K562 (cell line): ENCODE measurements around the gene RPS2. TPM values are rescaled to one million over a fixed set of nuclear protein-coding genes. Genes with fewer than 3 reads are reported as not detected.

Source experiments
- ADNP ChIP-seq: fragments of 200-800 bp; sonication (Bioruptor generic); IDR thresholded peaks from 2 replicates; pipeline ENCODE4 v1.6.1; 2016; ENCODE audit warnings: missing genetic modification characterization, missing compliant biosample characterization
- CEBPB ChIP-seq: fragments of 450-650 bp; IDR thresholded peaks from 2 replicates; pipeline ENCODE4 v1.6.1; 2016; ENCODE audit warnings: missing genetic modification characterization, missing compliant biosample characterization
- CHCHD3 ChIP-seq: fragments of 250-450 bp; sonication (Bioruptor Pico); IDR thresholded peaks from 2 replicates; pipeline ENCODE4 v2.1.2; 2022; ENCODE audit warnings: mild to moderate bottlenecking
- FOXA1 ChIP-seq: fragments of 450-650 bp; IDR thresholded peaks from 2 replicates; pipeline ENCODE4 v1.6.1; 2016; ENCODE audit warnings: mild to moderate bottlenecking, borderline replicate concordance
- HDAC2 ChIP-seq: fragments of 450-650 bp; IDR thresholded peaks from 2 replicates; pipeline ENCODE4 v1.6.1; 2016; ENCODE audit warnings: mild to moderate bottlenecking
- IRF2 ChIP-seq: sonication (generic); formaldehyde crosslinking; IDR thresholded peaks from 2 replicates; pipeline ENCODE4 v1.8.1; 2022; ENCODE audit warnings: mild to moderate bottlenecking, missing genetic modification reagents
- MYC ChIP-seq, 2 experiments: fragments of 250-450 bp in 1 of 2; sonication (Bioruptor Pico) in 1 of 2; IDR thresholded peaks; 2 replicates each; pipeline versions ENCODE4 v1.5.1 to v1.6.1; 2012 to 2021; ENCODE audit warnings: low read depth in 2 of 2, borderline replicate concordance in 1 of 2, improper control_type of control experiment in 1 of 2, low read length in 1 of 2, mild to moderate bottlenecking in 1 of 2, moderate library complexity in 1 of 2
- NR3C1 ChIP-seq: sonication (generic); formaldehyde crosslinking; IDR thresholded peaks from 2 replicates; pipeline ENCODE4 v1.8.1; 2022; ENCODE audit warnings: missing genetic modification reagents
- RBM14 ChIP-seq: fragments of 200-400 bp; formaldehyde crosslinking; IDR thresholded peaks from 2 replicates; pipeline ENCODE4 v1.6.1; 2018; ENCODE audit warnings: low read depth, mild to moderate bottlenecking, low read length, moderate library complexity, borderline replicate concordance; ENCODE audit not compliant: insufficient read depth
- ZFP1 ChIP-seq: fragments of 450-650 bp; formaldehyde crosslinking; IDR thresholded peaks from 2 replicates; pipeline ENCODE4 v1.4.0; 2020; ENCODE audit warnings: mild to moderate bottlenecking, mixed read lengths
- ZNF232 ChIP-seq: sonication (generic); formaldehyde crosslinking; IDR thresholded peaks from 2 replicates; pipeline ENCODE4 v1.8.0; 2022; ENCODE audit warnings: mild to moderate bottlenecking, missing genetic modification reagents
- polyA plus RNA-seq, 8 experiments: library from polyadenylated mRNA; depleted of rRNA in 4 of 8; stranded (reverse) in 5 of 8; unstranded in 3 of 8; fragments of >200 nt; fragmentation: Nextera tagmentation in 2 of 8; fragmentation: Illumina TruSeq in 1 of 8; extraction: Ambion mirVana in 2 of 8; extraction: Trizol in 1 of 8; gene quantifications; 2 replicates each; pipeline versions ENCODE4 v1.2.1 to v1.2.3, GENCODE V29; 2011 to 2014; ENCODE audit warnings: inconsistent platforms in 1 of 8, missing spikeins in 1 of 8
- total RNA-seq, 7 experiments: library from RNA; depleted of rRNA in 6 of 7; stranded (reverse); fragments of >200 nt in 6 of 7; fragmentation: Illumina TruSeq in 2 of 7; extraction: Trizol in 2 of 7; gene quantifications; 2 replicates each; pipeline versions ENCODE4 v1.2.1 to v1.2.3, GENCODE V29; 2011 to 2021; ENCODE audit warnings: low replicate concordance in 1 of 7
- TF ChIP-seq, protein P1 (sequence below), 2 experiments: fragments of 450-650 bp in 1 of 2; IDR thresholded peaks; 2 replicates each; pipeline ENCODE4 v1.6.1; 2011 to 2017; ENCODE audit warnings: low read depth in 2 of 2, antibody characterized with exemption in 1 of 2, borderline replicate concordance in 1 of 2, low read length in 1 of 2, mild to moderate bottlenecking in 1 of 2, mixed read lengths in 1 of 2; ENCODE audit not compliant: control insufficient read depth in 1 of 2
- TF ChIP-seq, protein P2 (sequence below): sonication (generic); formaldehyde crosslinking; IDR thresholded peaks from 2 replicates; pipeline ENCODE4 v1.8.0; 2022; ENCODE audit warnings: mild to moderate bottlenecking, missing genetic modification reagents
- TF ChIP-seq, protein P3 (sequence below): fragments of 450-650 bp; conservative IDR thresholded peaks from 2 replicates; pipeline ENCODE4 v1.6.1; 2016; ENCODE audit warnings: missing genetic modification characterization, low read depth, mild to moderate bottlenecking, missing compliant biosample characterization, moderate library complexity
- TF ChIP-seq, protein P4 (sequence below): fragments of 250-450 bp; sonication (Bioruptor Pico); IDR thresholded peaks from 2 replicates; pipeline ENCODE4 v1.5.0; 2021
- TF ChIP-seq, protein P5 (sequence below): conservative IDR thresholded peaks from 2 replicates; pipeline ENCODE4 v1.6.1; 2011; ENCODE audit warnings: low read depth, mild to moderate bottlenecking, low read length; ENCODE audit not compliant: control insufficient read depth

RPS2 gene
- total and polyA plus RNA-seq, 9 of the 15 experiments (the other 6 are each of a cell fraction or from before 2014, with no cell fraction given): 834 to 4,794 (median 3,793) TPM

DNA sequence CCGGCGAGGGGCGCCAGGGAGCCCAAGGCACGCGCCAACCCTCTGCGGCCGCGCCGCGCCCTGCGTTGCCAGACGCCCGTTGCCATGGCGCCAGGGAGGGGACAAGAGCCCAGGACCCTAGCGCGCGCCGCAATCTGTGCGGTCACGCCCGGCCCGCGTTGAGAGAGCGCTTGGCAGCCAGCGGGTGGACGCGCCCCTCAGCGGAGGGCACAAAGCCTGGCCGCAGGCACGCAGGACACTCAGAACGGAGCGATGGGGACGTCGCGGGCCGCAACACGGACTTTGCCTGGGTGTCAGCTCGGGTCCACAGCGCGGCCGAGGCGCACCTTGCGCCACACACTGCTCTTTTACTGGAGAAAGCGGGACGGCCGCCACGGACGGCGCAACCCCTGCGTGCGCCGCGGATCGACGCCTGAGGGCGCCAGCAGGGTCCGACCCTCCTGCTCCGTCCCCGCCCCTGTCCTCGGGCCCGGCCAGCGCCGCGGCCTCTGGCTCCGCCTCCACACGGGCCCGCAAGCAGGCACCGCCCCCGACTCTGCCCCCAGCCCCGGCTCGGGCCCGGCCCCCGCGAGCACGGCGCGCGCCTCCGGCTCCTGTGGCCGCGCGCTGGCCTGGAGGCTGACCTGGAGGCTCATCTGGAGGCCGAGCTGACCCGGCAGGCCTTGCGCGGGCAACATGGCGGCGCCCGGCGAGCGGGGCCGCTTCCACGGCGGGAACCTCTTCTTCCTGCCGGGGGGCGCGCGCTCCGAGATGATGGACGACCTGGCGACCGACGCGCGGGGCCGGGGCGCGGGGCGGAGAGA, 19.1 kb upstream of the RPS2 start, which contains the start of gene GFER (continued):
- TF ChIP-seq, protein P1, sequence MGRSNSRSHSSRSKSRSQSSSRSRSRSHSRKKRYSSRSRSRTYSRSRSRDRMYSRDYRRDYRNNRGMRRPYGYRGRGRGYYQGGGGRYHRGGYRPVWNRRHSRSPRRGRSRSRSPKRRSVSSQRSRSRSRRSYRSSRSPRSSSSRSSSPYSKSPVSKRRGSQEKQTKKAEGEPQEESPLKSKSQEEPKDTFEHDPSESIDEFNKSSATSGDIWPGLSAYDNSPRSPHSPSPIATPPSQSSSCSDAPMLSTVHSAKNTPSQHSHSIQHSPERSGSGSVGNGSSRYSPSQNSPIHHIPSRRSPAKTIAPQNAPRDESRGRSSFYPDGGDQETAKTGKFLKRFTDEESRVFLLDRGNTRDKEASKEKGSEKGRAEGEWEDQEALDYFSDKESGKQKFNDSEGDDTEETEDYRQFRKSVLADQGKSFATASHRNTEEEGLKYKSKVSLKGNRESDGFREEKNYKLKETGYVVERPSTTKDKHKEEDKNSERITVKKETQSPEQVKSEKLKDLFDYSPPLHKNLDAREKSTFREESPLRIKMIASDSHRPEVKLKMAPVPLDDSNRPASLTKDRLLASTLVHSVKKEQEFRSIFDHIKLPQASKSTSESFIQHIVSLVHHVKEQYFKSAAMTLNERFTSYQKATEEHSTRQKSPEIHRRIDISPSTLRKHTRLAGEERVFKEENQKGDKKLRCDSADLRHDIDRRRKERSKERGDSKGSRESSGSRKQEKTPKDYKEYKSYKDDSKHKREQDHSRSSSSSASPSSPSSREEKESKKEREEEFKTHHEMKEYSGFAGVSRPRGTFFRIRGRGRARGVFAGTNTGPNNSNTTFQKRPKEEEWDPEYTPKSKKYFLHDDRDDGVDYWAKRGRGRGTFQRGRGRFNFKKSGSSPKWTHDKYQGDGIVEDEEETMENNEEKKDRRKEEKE (IDR thresholded peaks at IDR 0.05; ENCODE audit: borderline replicate concordance in 1 of 2, control insufficient read depth in 1 of 2, low read depth in 2 of 2, low read length in 1 of 2): peak in 1 of 2 experiments; percentile 88; a peak in 2 of 4 replicates
- TF ChIP-seq, protein P2, sequence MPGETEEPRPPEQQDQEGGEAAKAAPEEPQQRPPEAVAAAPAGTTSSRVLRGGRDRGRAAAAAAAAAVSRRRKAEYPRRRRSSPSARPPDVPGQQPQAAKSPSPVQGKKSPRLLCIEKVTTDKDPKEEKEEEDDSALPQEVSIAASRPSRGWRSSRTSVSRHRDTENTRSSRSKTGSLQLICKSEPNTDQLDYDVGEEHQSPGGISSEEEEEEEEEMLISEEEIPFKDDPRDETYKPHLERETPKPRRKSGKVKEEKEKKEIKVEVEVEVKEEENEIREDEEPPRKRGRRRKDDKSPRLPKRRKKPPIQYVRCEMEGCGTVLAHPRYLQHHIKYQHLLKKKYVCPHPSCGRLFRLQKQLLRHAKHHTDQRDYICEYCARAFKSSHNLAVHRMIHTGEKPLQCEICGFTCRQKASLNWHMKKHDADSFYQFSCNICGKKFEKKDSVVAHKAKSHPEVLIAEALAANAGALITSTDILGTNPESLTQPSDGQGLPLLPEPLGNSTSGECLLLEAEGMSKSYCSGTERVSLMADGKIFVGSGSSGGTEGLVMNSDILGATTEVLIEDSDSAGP (CRISPR knock-in tag): peak; percentile 57; the same call in 1 of the 2 replicates
- TF ChIP-seq MYC (IDR thresholded peaks at IDR 0.05; ENCODE audit: low read depth, low read length): peak; percentile 86
- no peak for TF ChIP-seq MYC (CRISPR knock-in tag; IDR thresholded peaks at IDR 0.05; ENCODE audit: borderline replicate concordance, low read depth)
- no peak for TF ChIP-seq ADNP
- TF ChIP-seq HDAC2: peak; percentile 64
- no peak for TF ChIP-seq ZFP1 (CRISPR knock-in tag)
- TF ChIP-seq NR3C1 (CRISPR knock-in tag): no peak
- TF ChIP-seq CHCHD3 (CRISPR knock-in tag): peak; percentile 29; the same call in 1 of the 2 replicates
- peak; percentile 72 for TF ChIP-seq CEBPB (tag)
- TF ChIP-seq RBM14: no peak
- TF ChIP-seq, protein P3, sequence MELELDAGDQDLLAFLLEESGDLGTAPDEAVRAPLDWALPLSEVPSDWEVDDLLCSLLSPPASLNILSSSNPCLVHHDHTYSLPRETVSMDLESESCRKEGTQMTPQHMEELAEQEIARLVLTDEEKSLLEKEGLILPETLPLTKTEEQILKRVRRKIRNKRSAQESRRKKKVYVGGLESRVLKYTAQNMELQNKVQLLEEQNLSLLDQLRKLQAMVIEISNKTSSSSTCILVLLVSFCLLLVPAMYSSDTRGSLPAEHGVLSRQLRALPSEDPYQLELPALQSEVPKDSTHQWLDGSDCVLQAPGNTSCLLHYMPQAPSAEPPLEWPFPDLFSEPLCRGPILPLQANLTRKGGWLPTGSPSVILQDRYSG (tag): no peak
- TF ChIP-seq, protein P4, sequence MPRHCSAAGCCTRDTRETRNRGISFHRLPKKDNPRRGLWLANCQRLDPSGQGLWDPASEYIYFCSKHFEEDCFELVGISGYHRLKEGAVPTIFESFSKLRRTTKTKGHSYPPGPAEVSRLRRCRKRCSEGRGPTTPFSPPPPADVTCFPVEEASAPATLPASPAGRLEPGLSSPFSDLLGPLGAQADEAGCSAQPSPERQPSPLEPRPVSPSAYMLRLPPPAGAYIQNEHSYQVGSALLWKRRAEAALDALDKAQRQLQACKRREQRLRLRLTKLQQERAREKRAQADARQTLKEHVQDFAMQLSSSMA (CRISPR knock-in tag): peak; percentile 38; the same call in 1 of the 2 replicates
- no peak for TF ChIP-seq FOXA1
- TF ChIP-seq, protein P5, sequence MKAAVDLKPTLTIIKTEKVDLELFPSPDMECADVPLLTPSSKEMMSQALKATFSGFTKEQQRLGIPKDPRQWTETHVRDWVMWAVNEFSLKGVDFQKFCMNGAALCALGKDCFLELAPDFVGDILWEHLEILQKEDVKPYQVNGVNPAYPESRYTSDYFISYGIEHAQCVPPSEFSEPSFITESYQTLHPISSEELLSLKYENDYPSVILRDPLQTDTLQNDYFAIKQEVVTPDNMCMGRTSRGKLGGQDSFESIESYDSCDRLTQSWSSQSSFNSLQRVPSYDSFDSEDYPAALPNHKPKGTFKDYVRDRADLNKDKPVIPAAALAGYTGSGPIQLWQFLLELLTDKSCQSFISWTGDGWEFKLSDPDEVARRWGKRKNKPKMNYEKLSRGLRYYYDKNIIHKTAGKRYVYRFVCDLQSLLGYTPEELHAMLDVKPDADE: peak; percentile 73
- no peak for TF ChIP-seq ZNF232
- no peak for TF ChIP-seq IRF2 (CRISPR knock-in tag)
